DOHH2 (cell line): ENCODE results near the gene FLNA.

Source experiments
- H3F3A ChIP-seq: fragments of 200-600 bp; sonication (generic), shearing (Covaris generic); 2 replicates; pipeline ENCODE4 v1.6.0; 2016; ENCODE audit warnings: antibody characterized with exemption, mild to moderate bottlenecking; ENCODE audit not compliant: control insufficient read depth, insufficient read depth
- H3K27ac ChIP-seq: fragments of 200-600 bp; sonication (generic); 2 replicates; pipeline ENCODE4 v1.5.1; 2014; ENCODE audit warnings: low read depth, mild to moderate bottlenecking, low read length, moderate library complexity
- H3K27me3 ChIP-seq: fragments of 200-600 bp; sonication (generic); 2 replicates; pipeline ENCODE4 v1.6.1; 2014; ENCODE audit warnings: mild to moderate bottlenecking, low read length, mixed read lengths; ENCODE audit not compliant: control insufficient read depth
- H3K36me3 ChIP-seq: fragments of 200-600 bp; sonication (generic); 2 replicates; pipeline ENCODE4 v1.6.1; 2014; ENCODE audit warnings: mild to moderate bottlenecking, low read length, moderate library complexity, mixed read lengths; ENCODE audit not compliant: control insufficient read depth
- H3K4me1 ChIP-seq: fragments of 200-600 bp; sonication (generic); 2 replicates; pipeline ENCODE4 v1.6.1; 2014; ENCODE audit warnings: mild to moderate bottlenecking, low read length, mixed read lengths; ENCODE audit not compliant: control insufficient read depth
- H3K4me2 ChIP-seq: fragments of 200-600 bp; sonication (generic); 2 replicates; pipeline ENCODE4 v1.6.0; 2014; ENCODE audit warnings: mild to moderate bottlenecking, low read length, moderate library complexity
- H3K4me3 ChIP-seq: fragments of 200-600 bp; sonication (generic); 2 replicates; pipeline ENCODE4 v1.5.1; 2014; ENCODE audit warnings: mild to moderate bottlenecking, low read length, mixed read lengths
- H3K79me2 ChIP-seq: fragments of 200-600 bp; sonication (generic); 2 replicates; pipeline ENCODE4 v1.6.1; 2014; ENCODE audit warnings: mild to moderate bottlenecking, low read length, mixed read lengths; ENCODE audit not compliant: control insufficient read depth
- H3K9me2 ChIP-seq: fragments of 200-600 bp; sonication (generic); replicated peaks from 2 replicates; pipeline ENCODE4 v1.6.1; 2014; ENCODE audit warnings: mild to moderate bottlenecking, low read length, mixed read lengths; ENCODE audit not compliant: control insufficient read depth
- H3K9me3 ChIP-seq: fragments of 200-600 bp; sonication (generic); 2 replicates; pipeline ENCODE4 v1.6.1; 2014; ENCODE audit warnings: antibody characterized with exemption, low read length, mixed read lengths; ENCODE audit not compliant: control insufficient read depth, insufficient read depth
- H4K20me1 ChIP-seq: fragments of 200-600 bp; sonication (generic); 2 replicates; pipeline ENCODE4 v1.6.0; 2014; ENCODE audit warnings: low read depth, mild to moderate bottlenecking, antibody characterized with exemption, low read length, moderate library complexity; ENCODE audit not compliant: control insufficient read depth, insufficient read depth
- CTCF ChIP-seq: fragments of 200-600 bp; sonication (generic); IDR thresholded peaks from one replicate; pipeline ENCODE4 v1.5.1; 2014; ENCODE audit warnings: antibody characterized with exemption, mild to moderate bottlenecking, low read depth, low read length; ENCODE audit not compliant: poor library complexity, severe bottlenecking
- EZH2phosphoT487 ChIP-seq: fragments of 200-600 bp; sonication (generic); IDR thresholded peaks from 2 replicates; pipeline ENCODE4 v1.6.1; 2017; ENCODE audit warnings: borderline replicate concordance, mild to moderate bottlenecking, antibody characterized with exemption, low read length, moderate library complexity, mixed read lengths

FLNA gene

DNA sequence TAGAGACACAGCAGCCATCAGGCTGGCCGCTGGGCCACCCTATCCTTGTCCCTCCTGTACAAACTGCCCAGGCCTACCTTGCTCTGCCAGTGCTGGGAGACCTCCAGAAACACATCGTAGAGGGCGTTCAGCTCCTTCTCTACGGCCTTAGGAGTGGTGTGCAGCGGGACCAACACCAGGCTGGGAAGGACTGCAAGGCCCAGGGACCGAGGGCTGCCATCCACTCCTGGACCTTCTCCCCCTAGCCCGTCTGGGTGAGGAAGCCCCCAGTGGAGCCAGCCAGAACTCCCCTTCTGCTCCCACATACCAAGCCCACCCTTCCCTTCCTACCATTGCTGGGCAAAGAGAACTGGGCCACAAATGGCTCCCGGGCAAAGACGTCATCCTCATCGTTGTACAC lies 28.8 kb upstream of the FLNA start:
- Histone ChIP-seq H3K27me3 (no peaks in the 10 kb centered on the region), H3K27ac (no peak overlapping the region), H3K4me3 (no peak overlapping the region), H3K4me1 (peaks cover 11% of the 10 kb centered on the region), H3K36me3 (peaks cover 32% of the 10 kb centered on the region), H3F3A (peaks cover 29% of the 10 kb centered on the region), H3K79me2 (peaks cover 16% of the 10 kb centered on the region), H3K9me2 (no peaks in the 10 kb centered on the region), H3K9me3 (no peaks in the 10 kb centered on the region), H3K4me2 (no peak overlapping the region), H4K20me1 (no peaks in the 10 kb centered on the region)
- TF ChIP-seq EZH2phosphoT487, result no peak
- no peak for TF ChIP-seq CTCF

- Histone ChIP-seq H3K9me2 (no peaks in the 10 kb centered on the region), H3K27me3 (no peaks in the 10 kb centered on the region), H3K9me3 (no peaks in the 10 kb centered on the region), H3K4me1 (peaks cover 11% of the 10 kb centered on the region), H3F3A (peaks cover 29% of the 10 kb centered on the region), H3K79me2 (peaks cover 19% of the 10 kb centered on the region), H3K4me2 (no peak overlapping the region), H4K20me1 (no peaks in the 10 kb centered on the region), H3K4me3 (no peak overlapping the region), H3K36me3 (peaks cover 33% of the 10 kb centered on the region), H3K27ac (no peak overlapping the region)
- TF ChIP-seq EZH2phosphoT487, result no peak
- no peak for TF ChIP-seq CTCF
These were observed 28.2 kb upstream of the FLNA start for GRCh38 chrX:154402622-154403127.

DNA sequence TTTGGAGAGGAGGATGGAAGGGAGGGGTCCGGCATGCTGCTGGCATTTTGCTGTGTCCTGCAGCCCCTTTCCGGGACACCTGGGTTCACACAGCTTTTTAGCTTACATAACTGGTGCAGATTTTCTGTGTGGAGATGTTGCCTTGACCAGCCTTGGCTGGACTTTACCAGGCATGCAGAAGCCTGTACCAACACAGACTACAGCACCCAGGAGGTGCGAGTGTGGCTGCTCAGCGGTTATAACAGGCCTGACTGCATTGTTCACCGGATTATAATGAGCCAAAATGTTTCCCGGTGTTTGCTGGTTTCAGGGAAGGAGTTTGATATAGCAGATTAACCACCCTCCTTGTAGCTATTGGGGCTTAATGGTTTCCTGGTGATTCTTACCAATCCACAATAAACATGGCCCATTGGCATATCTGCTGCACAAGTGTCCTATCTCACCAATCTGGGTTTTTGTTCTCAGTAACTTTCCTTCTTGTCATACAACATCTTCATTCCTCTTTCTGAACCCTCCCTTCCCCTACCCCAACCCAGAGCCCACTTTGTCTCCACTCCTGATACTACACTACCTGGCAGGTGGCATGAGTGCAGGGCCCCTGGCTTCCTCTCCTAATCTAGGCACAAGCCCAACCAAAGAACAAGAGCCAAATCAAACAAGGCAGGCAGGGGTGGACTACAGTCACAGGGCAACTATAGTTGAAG lies 27.6 kb upstream of the FLNA start:
- Histone ChIP-seq H3K79me2 (peaks cover 25% of the 10 kb centered on the region), H3K27me3 (no peaks in the 10 kb centered on the region), H3K4me1 (peaks cover 14% of the 10 kb centered on the region), H3K9me3 (no peaks in the 10 kb centered on the region), H3K36me3 (peaks cover 33% of the 10 kb centered on the region), H3K4me3 (no peak overlapping the region), H4K20me1 (no peaks in the 10 kb centered on the region), H3K27ac (no peak overlapping the region), H3F3A (peaks cover 29% of the 10 kb centered on the region), H3K9me2 (no peaks in the 10 kb centered on the region), H3K4me2 (no peak overlapping the region)
- TF ChIP-seq CTCF (no peak), EZH2phosphoT487 (no peak)
